Mononuclear cell (primary cell): ENCODE measurements around the gene DSCAM. TPM values are rescaled to one million over a fixed set of nuclear protein-coding genes. Genes with fewer than 3 reads are reported as not detected.

Experiments used
- H3K27me3 ChIP-seq: 2 replicates; pipeline ENCODE4 v1.6.0; 2011; ENCODE audit warnings: low read length, control low read depth; ENCODE audit not compliant: insufficient read depth
- H3K4me1 ChIP-seq: 2 replicates; pipeline ENCODE4 v1.5.1; 2011; ENCODE audit warnings: mild to moderate bottlenecking, low read length, control low read depth; ENCODE audit not compliant: insufficient read depth
- H3K4me3 ChIP-seq: 2 replicates; pipeline ENCODE4 v1.5.1; 2011; ENCODE audit warnings: mild to moderate bottlenecking, low read length, moderate library complexity
- H3K9me3 ChIP-seq: 2 replicates; pipeline ENCODE4 v1.5.1; 2011; ENCODE audit warnings: low read depth, mild to moderate bottlenecking, control low read depth, low read length
- total RNA-seq: library from RNA; depleted of rRNA; stranded (reverse); fragments of >200 nt; gene quantifications from one replicate; pipeline ENCODE4 v1.2.3, GENCODE V29; 2012

DSCAM gene
- total RNA-seq, 1 donor: not detected

DNA sequence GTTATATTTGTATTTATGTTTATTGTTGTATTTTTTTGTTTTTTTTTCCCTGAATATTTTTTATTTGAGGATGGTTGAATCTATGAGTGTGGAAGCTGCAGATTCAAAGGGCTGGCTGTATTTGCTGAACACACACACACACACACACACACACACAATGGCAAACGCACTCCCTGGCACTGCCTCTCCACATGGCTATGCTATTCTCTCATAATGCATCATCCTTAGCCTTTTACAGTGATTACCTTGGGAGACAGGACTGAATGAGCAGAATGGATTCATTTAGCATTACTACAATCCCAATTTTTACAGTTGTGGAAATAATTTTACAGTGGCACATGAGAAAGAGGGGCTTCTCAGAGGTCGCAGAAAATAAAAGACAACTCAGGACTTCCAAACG lies 589.6 kb downstream of the DSCAM start:
- H3K9me3 ChIP-seq: no peaks in the 10 kb centered on the region
- H3K4me1 ChIP-seq: no peaks in the 10 kb centered on the region
- no peaks in the 10 kb centered on the region for H3K27me3 ChIP-seq
- no peak overlapping the region for H3K4me3 ChIP-seq

DNA sequence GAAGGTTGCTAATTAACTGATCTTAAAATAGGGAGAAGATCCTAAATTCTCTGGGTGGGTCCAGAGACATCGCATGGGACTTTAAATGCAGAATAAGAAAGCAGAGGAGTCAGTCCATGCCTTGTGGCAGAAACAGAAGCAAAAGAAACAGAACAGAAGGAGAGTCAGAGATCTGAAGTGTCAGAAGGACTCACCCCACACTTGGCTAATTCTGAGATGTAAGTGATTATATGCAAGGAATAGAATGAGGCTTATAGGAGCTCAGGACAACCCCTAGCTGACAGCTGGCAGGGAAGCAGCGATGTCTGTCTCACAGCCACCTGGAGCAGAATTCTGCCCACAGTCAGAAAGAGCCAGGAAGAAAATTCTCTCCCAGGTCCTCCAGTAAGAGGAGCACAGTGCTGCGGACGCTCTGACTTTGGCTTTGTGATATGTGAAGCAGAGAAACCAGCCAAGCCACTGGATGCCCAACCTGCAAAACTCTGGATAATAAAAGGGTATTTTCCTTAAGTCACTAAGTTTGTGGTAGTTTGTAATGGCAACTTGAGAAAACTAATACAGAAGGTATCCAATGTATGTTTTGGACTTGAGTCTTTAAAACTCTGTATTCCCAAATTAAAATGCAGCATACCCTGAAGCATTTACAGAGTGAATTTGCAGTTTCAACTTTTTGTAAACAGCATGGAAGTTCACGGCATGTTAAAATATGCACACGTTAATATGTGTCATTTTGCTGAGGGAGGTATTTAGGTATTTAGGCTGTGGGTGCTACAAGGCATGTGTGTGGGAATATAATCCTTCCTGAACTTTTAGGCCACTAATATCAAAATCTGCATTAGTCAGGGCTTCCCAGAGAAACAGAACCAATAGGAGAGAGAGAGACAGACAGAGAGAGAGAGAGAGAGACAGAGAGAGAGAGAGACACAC lies 591.2 kb downstream of the DSCAM start:
- Histone ChIP-seq H3K9me3 (no peaks in the 10 kb centered on the region), H3K27me3 (no peaks in the 10 kb centered on the region), H3K4me1 (no peaks in the 10 kb centered on the region), H3K4me3 (no peak overlapping the region)

DNA sequence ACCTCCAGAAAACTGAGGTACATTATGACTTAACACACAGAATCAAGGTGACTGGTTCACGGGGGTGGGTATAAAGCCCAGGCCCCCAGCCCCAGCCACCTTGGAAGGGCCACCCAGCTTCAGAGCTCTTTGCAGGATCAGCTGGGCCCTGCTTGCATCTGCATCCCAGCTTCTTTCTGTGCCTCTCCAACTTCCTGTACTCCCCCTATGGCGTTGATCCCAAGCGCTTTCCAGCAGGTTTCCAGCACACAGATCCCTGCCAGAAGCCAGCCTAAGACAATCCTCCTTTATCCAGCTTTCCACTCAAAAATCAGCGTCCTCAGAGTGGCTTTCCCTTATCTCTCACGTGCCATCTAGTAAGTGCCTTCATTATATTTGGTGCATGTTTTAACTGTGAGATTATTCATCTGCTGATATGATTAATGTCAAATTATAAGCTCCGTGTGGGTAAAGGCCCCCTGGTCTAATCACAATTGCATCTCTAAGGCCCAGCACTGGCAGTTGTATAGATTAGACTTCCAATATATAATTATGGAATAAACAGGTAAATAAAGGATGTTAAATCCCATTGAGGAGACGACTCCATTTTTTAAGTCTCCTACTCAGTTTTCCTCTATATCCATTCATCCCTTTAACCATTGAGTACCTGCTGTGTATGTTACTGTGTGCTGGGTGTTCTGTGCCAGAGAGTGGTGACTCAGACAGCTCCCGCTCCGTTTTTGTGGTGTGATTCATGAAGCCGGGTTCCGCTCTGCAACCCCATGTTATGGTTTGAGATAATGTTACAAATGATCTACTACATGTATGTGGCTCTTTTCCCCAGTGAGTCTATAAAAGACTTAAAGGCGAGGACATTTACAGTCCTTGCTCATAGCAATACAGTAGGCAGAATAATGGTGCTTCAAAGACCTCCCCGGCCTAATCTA lies 592.2 kb downstream of the DSCAM start:
- Histone ChIP-seq H3K27me3 (no peaks in the 10 kb centered on the region), H3K4me1 (no peaks in the 10 kb centered on the region), H3K9me3 (no peaks in the 10 kb centered on the region), H3K4me3 (no peak overlapping the region)

DNA sequence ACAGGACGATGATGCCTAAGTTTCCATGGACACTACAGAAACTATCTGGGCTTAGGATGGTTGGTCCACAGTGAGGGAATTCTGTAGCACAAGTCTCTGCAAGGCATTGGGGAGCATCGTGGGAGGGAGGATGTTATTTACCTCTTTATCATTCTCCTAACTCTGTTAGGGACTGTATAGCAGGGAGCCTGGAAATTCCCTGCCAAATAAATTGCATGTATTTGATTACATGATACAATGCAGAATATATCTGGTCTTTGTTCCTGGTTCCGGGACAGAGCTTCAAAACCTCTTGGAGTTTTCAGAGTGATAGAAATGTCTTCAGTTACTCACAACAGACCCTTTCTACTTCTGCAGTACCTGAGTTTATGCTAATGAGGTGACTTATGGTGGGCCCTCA lies 593.8 kb downstream of the DSCAM start:
- no peaks in the 10 kb centered on the region for H3K4me1 ChIP-seq
- no peak overlapping the region for H3K4me3 ChIP-seq
- H3K9me3 ChIP-seq: no peaks in the 10 kb centered on the region
- H3K27me3 ChIP-seq: no peaks in the 10 kb centered on the region

DNA sequence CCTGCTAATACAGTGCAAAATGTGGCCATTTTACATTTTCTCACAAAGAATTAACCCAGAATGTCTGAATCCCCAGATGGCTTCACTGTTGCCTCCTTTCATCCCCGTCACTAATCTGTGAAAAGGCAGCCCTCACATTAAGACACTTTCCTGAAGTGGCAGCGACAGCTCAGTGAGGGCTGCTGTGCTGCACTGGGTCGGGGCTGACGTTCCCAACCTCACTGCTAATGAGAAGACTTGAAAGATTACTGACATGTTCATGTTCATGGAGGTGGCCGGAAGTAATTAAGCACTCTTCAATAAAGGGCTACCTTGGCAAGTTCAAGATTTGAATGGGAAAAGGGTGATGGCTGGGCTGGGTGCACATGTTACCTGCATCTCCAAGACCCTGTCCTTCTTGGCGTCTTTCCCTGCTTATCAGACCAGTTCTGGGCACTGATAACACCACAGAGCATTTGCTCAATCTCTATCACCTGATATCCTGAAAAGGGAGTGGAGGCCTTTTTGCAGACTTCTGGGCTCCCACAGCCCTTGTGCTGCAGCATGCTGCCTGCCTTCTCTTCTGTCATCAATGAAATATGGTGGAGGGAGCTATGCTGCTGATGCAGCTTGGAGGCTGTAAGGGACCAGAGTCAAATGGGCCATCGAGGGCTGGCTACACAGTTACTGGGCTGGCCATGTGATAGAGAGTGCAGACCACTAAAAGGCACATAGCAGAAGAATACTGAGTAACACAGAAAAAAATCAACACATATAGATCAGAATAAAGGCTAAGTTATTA lies 596.3 kb downstream of the DSCAM start:
- Histone ChIP-seq H3K4me3 (no peak overlapping the region), H3K4me1 (no peaks in the 10 kb centered on the region), H3K9me3 (no peaks in the 10 kb centered on the region), H3K27me3 (no peaks in the 10 kb centered on the region)

DNA sequence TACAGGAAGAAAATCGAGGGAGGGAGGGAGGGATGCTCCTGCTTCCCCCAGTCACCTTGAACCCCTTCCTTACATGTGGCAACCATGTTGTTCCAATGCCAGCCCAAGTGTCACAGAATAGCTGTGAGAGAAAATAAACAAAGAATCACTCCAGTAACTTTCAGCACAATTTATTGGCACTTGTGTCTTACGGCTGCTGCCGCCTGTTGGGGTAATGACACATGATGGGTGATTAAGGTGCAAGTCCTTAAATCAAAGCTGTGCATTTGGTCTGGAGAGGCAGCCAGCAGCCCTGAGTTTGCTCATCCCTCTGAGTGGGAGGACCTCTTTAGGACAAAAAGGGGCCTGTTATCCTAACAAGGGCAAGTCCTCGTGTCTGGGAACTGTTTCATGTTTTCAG lies 602.0 kb downstream of the DSCAM start:
- Histone ChIP-seq H3K9me3 (no peaks in the 10 kb centered on the region), H3K27me3 (no peaks in the 10 kb centered on the region)

DNA sequence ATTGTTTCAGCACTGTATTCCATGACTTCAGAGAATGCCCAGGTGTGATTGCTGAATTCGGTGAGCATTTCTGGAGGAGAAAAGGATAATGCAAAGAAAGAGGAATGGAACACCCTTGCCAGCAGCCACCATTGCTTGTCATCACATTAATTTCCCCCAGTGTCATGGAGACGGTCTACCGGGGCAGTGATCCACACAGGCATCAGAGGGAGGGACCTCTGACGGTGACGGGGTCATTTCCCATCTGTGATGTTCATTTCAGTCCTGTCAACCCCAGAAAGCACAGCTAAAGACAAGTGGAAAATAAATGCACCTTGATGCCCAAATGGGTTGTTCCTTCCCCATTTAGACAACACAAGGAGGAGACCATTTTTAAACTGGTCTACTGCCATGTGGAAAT lies 603.3 kb downstream of the DSCAM start:
- H3K27me3 ChIP-seq: no peaks in the 10 kb centered on the region
- H3K9me3 ChIP-seq: no peaks in the 10 kb centered on the region
- no peaks in the 10 kb centered on the region for H3K4me1 ChIP-seq
- no peak overlapping the region for H3K4me3 ChIP-seq

More for the DNA sequence above, 602.0 kb downstream of the DSCAM start:
- Histone ChIP-seq H3K4me1 (no peaks in the 10 kb centered on the region), H3K4me3 (no peak overlapping the region)

DNA sequence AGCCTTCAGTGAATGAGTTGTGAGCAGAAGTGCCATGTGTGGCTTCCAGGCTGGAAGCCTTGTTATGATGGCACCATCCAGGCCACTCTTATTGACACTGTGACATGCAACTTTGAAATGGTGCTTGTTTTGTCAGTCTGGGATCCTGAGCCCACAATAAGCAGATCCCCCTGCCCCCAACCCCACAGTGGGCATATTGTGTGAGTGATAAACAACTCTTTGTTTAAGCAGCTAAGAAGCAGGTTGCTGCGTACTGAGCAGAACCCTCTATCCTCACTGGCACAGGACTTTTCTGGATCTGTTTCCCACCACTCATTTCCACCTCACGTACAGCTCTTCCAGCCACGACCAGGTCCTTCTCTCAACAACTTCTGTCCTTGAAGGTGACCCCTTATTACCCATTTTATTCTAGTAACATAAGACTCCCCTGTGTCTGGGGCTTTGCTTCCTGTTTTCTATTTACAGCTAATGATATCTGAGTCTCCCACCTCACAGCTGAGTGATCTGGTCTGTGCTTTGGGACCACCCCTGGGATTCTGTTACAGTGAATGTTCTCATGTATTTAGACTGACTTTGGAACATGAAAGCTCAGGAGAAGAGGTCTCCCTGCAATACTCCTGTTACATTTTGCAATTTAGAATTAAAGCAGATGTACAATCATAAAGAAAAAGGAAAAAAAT lies 604.2 kb downstream of the DSCAM start:
- Histone ChIP-seq H3K9me3 (no peaks in the 10 kb centered on the region), H3K4me3 (no peak overlapping the region), H3K4me1 (no peaks in the 10 kb centered on the region), H3K27me3 (no peaks in the 10 kb centered on the region)

DNA sequence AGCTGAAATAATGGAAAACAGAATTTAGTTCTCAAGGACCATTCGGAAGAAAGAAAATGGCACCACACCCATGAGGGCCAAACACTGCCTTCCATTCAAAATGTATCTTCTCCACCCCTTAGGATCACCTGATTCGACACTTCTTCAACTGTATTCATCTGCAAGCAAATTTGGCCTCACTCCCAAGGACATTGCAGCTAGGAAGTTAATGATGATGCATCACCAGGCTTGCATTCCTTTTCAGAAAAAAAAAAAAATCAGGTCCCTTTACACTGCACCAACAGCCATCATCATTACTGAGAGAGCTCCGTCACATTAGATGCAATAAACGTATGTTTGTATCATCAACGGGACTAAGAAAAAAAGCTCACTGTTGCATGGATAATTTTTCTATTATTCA lies 611.4 kb downstream of the DSCAM start:
- Histone ChIP-seq H3K27me3 (no peaks in the 10 kb centered on the region), H3K4me3 (no peak overlapping the region), H3K4me1 (no peaks in the 10 kb centered on the region), H3K9me3 (no peaks in the 10 kb centered on the region)

DNA sequence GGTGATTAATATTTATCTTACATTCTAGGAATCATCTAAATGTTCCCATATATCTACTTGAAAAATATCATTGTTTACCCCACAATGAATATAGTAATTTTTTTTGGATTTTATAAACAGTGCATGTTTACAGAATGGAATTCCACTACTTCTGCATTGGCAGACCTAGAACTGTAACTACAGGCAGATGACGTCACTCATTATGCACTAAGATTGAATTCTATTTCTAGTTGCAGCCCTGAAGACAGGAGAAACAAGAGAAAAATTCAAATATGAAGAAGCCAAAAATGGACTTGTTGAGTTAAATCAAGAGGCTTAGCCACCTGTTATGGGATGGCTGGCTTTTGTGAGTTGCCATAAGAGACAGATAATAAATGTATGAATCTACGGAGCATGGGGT lies 615.0 kb downstream of the DSCAM start:
- Histone ChIP-seq H3K4me1 (no peaks in the 10 kb centered on the region), H3K27me3 (no peaks in the 10 kb centered on the region), H3K9me3 (no peaks in the 10 kb centered on the region), H3K4me3 (no peak overlapping the region)

DNA sequence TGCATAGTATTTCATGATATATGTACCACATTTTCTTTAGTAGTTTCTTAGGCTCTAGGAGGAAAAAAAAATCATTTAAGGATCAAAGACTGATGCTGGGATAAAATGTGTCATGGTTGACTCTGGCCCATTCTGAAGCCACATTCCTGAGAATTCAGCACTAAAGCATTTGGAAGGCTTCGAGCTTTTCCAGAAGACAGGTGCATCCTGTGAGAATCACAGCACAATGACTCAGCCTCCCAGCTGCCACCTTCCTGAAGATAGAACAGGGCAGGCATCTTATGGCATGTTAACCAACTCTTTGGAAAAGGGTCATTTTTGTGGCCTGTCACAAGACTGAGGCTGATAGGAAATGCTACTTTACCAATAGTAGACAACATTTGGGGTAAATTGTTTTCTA lies 619.9 kb downstream of the DSCAM start:
- no peaks in the 10 kb centered on the region for H3K27me3 ChIP-seq
- no peak overlapping the region for H3K4me3 ChIP-seq

DNA sequence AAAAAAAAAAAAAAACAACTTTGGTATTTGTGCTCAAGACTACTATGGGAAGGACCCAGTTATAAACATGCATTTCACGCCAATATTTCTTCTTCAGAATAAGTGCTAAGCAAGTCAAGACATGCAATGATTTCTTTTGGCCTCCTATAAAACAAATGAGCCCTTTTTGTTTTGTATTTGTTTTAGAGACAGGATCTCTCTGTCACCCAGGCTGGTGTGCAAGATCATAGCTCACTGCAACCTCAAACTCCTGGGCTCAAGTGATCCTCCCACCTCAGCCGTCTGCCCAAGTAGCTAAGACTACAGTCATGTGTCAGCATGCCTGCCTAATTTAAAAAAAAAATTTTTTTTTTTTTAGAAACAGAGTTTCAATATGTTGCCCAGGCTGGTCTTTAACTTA lies 631.0 kb downstream of the DSCAM start:
- no peaks in the 10 kb centered on the region for H3K9me3 ChIP-seq
- no peaks in the 10 kb centered on the region for H3K4me1 ChIP-seq
- H3K4me3 ChIP-seq: no peak overlapping the region
- H3K27me3 ChIP-seq: no peaks in the 10 kb centered on the region

More for the DNA sequence above, 619.9 kb downstream of the DSCAM start:
- Histone ChIP-seq H3K4me1 (no peaks in the 10 kb centered on the region), H3K9me3 (no peaks in the 10 kb centered on the region)

DNA sequence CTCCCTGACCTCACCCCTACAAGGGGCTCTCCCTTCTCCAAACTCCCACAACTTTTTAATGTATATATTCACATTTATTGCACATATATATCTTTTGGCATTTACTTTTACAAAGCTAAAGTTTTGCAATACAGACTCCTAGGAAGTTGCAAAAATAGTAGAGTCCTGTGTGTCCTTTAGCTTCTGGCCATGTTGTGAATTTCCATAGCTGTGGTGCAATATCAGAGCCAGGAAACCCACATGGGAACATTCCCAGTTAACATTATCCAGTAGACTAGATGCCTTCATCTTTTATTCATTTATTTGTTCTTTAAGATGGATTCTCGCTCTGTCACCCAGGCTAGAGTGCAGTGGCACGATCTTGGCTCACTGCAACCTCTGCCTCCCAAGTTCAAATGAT lies 636.7 kb downstream of the DSCAM start:
- no peaks in the 10 kb centered on the region for H3K27me3 ChIP-seq
- H3K4me3 ChIP-seq: no peak overlapping the region
- H3K4me1 ChIP-seq: no peaks in the 10 kb centered on the region
- H3K9me3 ChIP-seq: no peaks in the 10 kb centered on the region

DNA sequence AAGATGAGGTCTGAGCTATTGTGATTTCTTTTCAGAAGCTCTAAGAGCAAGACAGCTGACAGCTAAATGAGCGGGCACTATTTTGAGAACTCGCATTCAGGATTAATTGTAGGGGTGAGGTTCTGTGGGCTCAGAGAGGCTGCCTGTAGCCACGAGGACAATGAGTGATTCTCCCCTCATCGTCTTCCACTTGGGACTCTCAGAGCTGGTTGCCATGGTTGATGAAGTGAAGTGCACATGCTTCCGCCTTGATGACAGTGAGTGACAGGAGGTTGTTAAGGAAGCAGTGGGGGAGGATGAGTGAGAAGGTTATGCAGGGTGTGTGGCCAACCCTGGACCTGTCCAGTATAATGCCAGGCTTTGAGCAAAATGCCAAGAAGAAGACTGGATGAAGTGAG lies 638.0 kb downstream of the DSCAM start:
- no peaks in the 10 kb centered on the region for H3K27me3 ChIP-seq
- H3K4me1 ChIP-seq: no peaks in the 10 kb centered on the region
- H3K4me3 ChIP-seq: no peak overlapping the region
- no peaks in the 10 kb centered on the region for H3K9me3 ChIP-seq
